Fibroblast of mammary gland (primary cell): ENCODE measurements around the gene TUB.

Source experiments
- DNase-seq: peaks from one replicate; pipeline ENCODE4 v3.0.0-alpha.2; 2010; ENCODE audit warnings: low read depth
- H3K4me3 ChIP-seq: 2 replicates; pipeline ENCODE4 v1.5.1; 2011; ENCODE audit warnings: low read depth, mild to moderate bottlenecking, low read length, moderate library complexity; ENCODE audit not compliant: control insufficient read depth
- TF ChIP-seq, protein P1 (sequence below): conservative IDR thresholded peaks from 2 replicates; pipeline ENCODE4 v1.5.1; 2011; ENCODE audit warnings: low read depth, low read length, inconsistent platforms; ENCODE audit not compliant: control insufficient read depth, insufficient read depth

Gene TUB

GRCh38 chr11:8034106-8034585 is 46.9 kb upstream of the TUB start:
- no peak for DNase-seq
- TF ChIP-seq, protein P1, sequence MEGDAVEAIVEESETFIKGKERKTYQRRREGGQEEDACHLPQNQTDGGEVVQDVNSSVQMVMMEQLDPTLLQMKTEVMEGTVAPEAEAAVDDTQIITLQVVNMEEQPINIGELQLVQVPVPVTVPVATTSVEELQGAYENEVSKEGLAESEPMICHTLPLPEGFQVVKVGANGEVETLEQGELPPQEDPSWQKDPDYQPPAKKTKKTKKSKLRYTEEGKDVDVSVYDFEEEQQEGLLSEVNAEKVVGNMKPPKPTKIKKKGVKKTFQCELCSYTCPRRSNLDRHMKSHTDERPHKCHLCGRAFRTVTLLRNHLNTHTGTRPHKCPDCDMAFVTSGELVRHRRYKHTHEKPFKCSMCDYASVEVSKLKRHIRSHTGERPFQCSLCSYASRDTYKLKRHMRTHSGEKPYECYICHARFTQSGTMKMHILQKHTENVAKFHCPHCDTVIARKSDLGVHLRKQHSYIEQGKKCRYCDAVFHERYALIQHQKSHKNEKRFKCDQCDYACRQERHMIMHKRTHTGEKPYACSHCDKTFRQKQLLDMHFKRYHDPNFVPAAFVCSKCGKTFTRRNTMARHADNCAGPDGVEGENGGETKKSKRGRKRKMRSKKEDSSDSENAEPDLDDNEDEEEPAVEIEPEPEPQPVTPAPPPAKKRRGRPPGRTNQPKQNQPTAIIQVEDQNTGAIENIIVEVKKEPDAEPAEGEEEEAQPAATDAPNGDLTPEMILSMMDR: no peak
- H3K4me3 ChIP-seq: no peak overlapping the region

GRCh38 chr11:8034604-8035190 is 46.3 kb upstream of the TUB start:
- TF ChIP-seq, protein P1: no peak
- DNase-seq: no peak

GRCh38 chr11:8035200-8035855 is 45.7 kb upstream of the TUB start:
- TF ChIP-seq, protein P1: no peak
- DNase-seq: no peak
- no peak overlapping the region for H3K4me3 ChIP-seq

More at GRCh38 chr11:8034604-8035190, 46.3 kb upstream of the TUB start:
- no peak overlapping the region for H3K4me3 ChIP-seq

GRCh38 chr11:8036002-8036802 is 44.8 kb upstream of the TUB start:
- no peak for DNase-seq
- TF ChIP-seq, protein P1: no peak
- no peak overlapping the region for H3K4me3 ChIP-seq

DNA sequence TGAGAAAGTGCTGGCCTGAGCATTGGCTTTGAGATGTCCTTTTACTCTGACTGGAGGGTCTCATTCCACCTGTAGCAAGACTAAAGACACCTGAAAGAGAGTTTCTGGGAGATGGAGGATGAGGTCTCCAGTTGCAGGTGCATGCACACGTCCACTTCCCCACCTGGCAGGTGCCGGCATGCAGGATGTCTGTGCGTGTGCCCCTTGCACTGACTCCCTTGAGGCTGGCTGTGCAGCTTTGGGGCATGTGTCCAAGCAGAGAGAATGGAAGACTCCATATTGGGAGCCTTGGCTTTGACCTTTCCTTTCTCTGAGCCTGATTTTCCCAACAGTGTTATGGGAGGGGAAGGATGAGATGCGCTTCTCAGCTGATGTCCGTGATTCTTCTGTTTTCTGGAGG is 44.0 kb upstream of the TUB start:
- TF ChIP-seq, protein P1: no peak
- no peak for DNase-seq
- no peak overlapping the region for H3K4me3 ChIP-seq

DNA sequence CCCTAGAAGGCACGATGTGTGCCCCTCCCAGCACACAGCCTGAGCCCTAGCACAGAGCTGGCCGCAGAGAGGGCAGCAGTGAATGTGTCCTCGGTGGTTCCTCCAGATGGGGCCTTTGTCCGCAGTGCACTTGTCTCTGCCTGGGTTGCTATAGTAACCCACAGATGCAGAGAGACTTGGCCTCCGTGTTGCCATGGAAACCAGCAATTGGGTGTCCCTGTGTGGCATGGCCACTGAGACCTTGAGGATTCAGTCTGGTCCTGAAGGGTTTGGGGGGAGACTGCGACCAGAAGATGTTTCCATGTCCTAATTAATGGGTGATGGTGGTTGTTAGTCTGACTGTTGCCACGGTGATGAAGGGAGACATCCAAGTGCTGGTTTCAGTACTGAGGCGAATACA is 42.6 kb upstream of the TUB start:
- TF ChIP-seq, protein P1: no peak
- DNase-seq: no peak

More for the DNA sequence above, 42.6 kb upstream of the TUB start:
- H3K4me3 ChIP-seq: no peak overlapping the region
